ENCODE results near the gene FGD4. TPM values are rescaled to one million over a fixed set of nuclear protein-coding genes. Genes with fewer than 3 reads are reported as not detected.

Gene FGD4
- total and polyA plus RNA-seq, 9 of the 15 experiments (the other 6 are each of a cell fraction or from before 2014, with no cell fraction given) = 0.05 to 0.51 (median 0.27) TPM

DNA sequence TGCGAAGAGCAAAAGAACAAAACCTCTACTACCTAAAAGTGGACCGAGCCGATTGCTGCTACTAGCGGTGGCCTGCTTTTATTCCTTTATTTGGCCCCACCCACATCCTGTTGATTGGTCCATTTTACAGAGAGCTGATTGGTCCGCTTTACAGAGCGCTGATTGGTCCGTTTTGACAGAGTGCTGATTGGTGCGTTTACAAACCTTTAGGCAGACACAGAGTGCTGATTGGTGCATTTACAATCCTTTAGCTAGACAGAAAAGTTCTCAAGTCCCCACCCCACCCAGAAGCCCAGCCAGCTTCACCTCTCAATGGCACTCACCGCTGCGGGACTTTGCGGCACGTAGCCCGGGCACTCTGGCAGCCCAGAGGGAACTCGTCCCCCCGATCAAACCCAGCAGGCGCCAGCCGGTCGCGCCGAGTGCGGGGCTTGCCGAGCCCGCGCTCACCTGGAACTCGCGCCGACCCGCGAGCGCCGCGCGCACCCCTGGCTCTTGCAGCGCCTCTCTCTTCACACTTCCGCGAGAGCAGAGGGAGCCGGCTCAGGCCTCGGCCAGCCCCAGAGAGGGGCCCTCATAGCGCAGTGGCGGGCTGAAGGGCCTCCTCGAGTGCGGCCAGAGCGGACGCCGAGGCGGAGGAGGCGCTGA is 8.7 kb upstream of the FGD4 start:
- FAIRE-seq = no peak
- DNase-seq (ENCODE audit: extremely low read depth in 1 of 4, low spot score in 3 of 4) = no peak
- no peaks in the 10 kb centered on the region for H3K79me2 ChIP-seq (ENCODE audit: control insufficient read depth, insufficient read depth, low read length)
- TF ChIP-seq MAFK (IDR thresholded peaks at IDR 0.05; ENCODE audit: low read length) (no peak), NFIX (CRISPR knock-in tag; IDR thresholded peaks at IDR 0.05; ENCODE audit: low read depth) (no peak), NFYB (IDR thresholded peaks at IDR 0.05; ENCODE audit: extremely low read depth, insufficient read length) (peak; percentile 73), SP2 (IDR thresholded peaks at IDR 0.05; ENCODE audit: extremely low read depth, low read depth, low read length, poor library complexity, severe bottlenecking) (no peak), TARDBP (IDR thresholded peaks at IDR 0.05) (no peak), PCBP2 (IDR thresholded peaks at IDR 0.05; ENCODE audit: low read depth, low read length, poor library complexity, severe bottlenecking) (no peak), ZNF23 (CRISPR knock-in tag; IDR thresholded peaks at IDR 0.05) (no peak), OTX1 (CRISPR knock-in tag; IDR thresholded peaks at IDR 0.05) (no peak)
- TF ChIP-seq, protein P1, sequence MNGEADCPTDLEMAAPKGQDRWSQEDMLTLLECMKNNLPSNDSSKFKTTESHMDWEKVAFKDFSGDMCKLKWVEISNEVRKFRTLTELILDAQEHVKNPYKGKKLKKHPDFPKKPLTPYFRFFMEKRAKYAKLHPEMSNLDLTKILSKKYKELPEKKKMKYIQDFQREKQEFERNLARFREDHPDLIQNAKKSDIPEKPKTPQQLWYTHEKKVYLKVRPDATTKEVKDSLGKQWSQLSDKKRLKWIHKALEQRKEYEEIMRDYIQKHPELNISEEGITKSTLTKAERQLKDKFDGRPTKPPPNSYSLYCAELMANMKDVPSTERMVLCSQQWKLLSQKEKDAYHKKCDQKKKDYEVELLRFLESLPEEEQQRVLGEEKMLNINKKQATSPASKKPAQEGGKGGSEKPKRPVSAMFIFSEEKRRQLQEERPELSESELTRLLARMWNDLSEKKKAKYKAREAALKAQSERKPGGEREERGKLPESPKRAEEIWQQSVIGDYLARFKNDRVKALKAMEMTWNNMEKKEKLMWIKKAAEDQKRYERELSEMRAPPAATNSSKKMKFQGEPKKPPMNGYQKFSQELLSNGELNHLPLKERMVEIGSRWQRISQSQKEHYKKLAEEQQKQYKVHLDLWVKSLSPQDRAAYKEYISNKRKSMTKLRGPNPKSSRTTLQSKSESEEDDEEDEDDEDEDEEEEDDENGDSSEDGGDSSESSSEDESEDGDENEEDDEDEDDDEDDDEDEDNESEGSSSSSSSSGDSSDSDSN (IDR thresholded peaks at IDR 0.05; ENCODE audit: borderline replicate concordance in 1 of 2, low read depth in 2 of 2, low read length in 2 of 2) = no peak
- TF ChIP-seq, protein P2, sequence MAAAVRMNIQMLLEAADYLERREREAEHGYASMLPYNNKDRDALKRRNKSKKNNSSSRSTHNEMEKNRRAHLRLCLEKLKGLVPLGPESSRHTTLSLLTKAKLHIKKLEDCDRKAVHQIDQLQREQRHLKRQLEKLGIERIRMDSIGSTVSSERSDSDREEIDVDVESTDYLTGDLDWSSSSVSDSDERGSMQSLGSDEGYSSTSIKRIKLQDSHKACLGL (CRISPR knock-in tag; IDR thresholded peaks at IDR 0.05; ENCODE audit: borderline replicate concordance, poor library complexity, severe bottlenecking) = no peak
- TF ChIP-seq, protein P3, sequence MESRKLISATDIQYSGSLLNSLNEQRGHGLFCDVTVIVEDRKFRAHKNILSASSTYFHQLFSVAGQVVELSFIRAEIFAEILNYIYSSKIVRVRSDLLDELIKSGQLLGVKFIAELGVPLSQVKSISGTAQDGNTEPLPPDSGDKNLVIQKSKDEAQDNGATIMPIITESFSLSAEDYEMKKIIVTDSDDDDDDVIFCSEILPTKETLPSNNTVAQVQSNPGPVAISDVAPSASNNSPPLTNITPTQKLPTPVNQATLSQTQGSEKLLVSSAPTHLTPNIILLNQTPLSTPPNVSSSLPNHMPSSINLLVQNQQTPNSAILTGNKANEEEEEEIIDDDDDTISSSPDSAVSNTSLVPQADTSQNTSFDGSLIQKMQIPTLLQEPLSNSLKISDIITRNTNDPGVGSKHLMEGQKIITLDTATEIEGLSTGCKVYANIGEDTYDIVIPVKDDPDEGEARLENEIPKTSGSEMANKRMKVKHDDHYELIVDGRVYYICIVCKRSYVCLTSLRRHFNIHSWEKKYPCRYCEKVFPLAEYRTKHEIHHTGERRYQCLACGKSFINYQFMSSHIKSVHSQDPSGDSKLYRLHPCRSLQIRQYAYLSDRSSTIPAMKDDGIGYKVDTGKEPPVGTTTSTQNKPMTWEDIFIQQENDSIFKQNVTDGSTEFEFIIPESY (CRISPR knock-in tag; IDR thresholded peaks at IDR 0.05) = peak; percentile 95
- no peak overlapping the region for H3K4me3 ChIP-seq
- no peak for ATAC-seq
- no peaks in the 10 kb centered on the region for H3K9me3 ChIP-seq (replicated peaks; ENCODE audit: control insufficient read depth, insufficient read depth, low read depth, low read length)
- no peaks in the 10 kb centered on the region for H3K9me1 ChIP-seq (ENCODE audit: control insufficient read depth, insufficient read depth, low read length)
- in situ Hi-C loops (cut with MboI) (no loop called here), intact Hi-C loops (cut with micrococcal nuclease) (no loop called here)
- no TSS peak for BruUV-seq (replicated peaks)
- ChIA-PET POLR2A (interaction anchor here (0.6 to 0.8 kb wide), 2 partner anchors 8 to 47 kb away, joined by 3 read pairs; partner anchors contain the start of gene FGD4), CTCF (ENCODE audit: low intra/inter-chr PET ratio) (no interaction called here)
- no peak overlapping the region for H3K27ac ChIP-seq (ENCODE audit: extremely low read depth, low read depth, low read length)
- H2AFZ ChIP-seq (ENCODE audit: low read depth, low read length) = no peak overlapping the region
- H3K9ac ChIP-seq (ENCODE audit: insufficient read depth in 1 of 2, low read depth in 2 of 2, low read length in 2 of 2) = no peak overlapping the region
- WGBS (ENCODE audit: insufficient coverage, low coverage, missing lambda C conversion rate) = 75% methylated on average over 25 of the region's 47 CpGs
- H3K27me3 ChIP-seq (ENCODE audit: control insufficient read depth in 2 of 2, insufficient read depth in 2 of 2, low read length in 2 of 2) = peaks cover 6 to 21% of the 10 kb centered on the region in 2 experiments; a peak in 3 of 5 replicates
- no peaks in the 10 kb centered on the region; a peak in 1 of 5 replicates for H3K4me1 ChIP-seq (replicated peaks in 1 of 2; ENCODE audit: control insufficient read depth in 2 of 2, insufficient read depth in 2 of 2, low read length in 2 of 2)
- H4K20me1 ChIP-seq (replicated peaks; ENCODE audit: control insufficient read depth, insufficient read depth, low read length) = no peaks in the 10 kb centered on the region
- no peak overlapping the region for H3K4me2 ChIP-seq (ENCODE audit: insufficient read depth, low read length)
- H3K36me3 ChIP-seq (ENCODE audit: control insufficient read depth, insufficient read depth, low read length) = no peaks in the 10 kb centered on the region

All from K562 (cell line).